GM23338 (cell line): ENCODE measurements around the gene UNK. TPM values are rescaled to one million over a fixed set of nuclear protein-coding genes. Genes with fewer than 3 reads are reported as not detected.

Experiments
- ATAC-seq: fragments of 200-7000 bp; cut with Tn5 transposase; 3 replicates; pipeline ENCODE4 v1.9.1; 2020
- DNase-seq: peaks from one replicate; pipeline ENCODE4 v3.0.0-alpha.2; 2015; ENCODE audit warnings: low spot score
- H2AFZ ChIP-seq: fragments of 200-600 bp; sonication (generic); 2 replicates; pipeline ENCODE4 v1.8.0; 2016; ENCODE audit warnings: antibody characterized with exemption, mild to moderate bottlenecking, moderate library complexity
- H3F3A ChIP-seq: fragments of 200-600 bp; sonication (generic); replicated peaks from 2 replicates; pipeline ENCODE4 v1.8.0; 2017; ENCODE audit warnings: antibody characterized with exemption, mixed run types, low read depth
- H3K27ac ChIP-seq: fragments of 200-600 bp; sonication (generic); 2 replicates; pipeline ENCODE4 v1.6.1; 2016; ENCODE audit warnings: low read depth
- H3K27me3 ChIP-seq: fragments of 200-600 bp; sonication (generic); 2 replicates; pipeline ENCODE4 v1.8.0; 2016; ENCODE audit warnings: mild to moderate bottlenecking, mixed run types, moderate library complexity; ENCODE audit not compliant: insufficient read depth
- H3K36me3 ChIP-seq: fragments of 200-600 bp; sonication (generic); 2 replicates; pipeline ENCODE4 v1.8.0; 2016; ENCODE audit warnings: mild to moderate bottlenecking; ENCODE audit not compliant: insufficient read depth
- H3K4me1 ChIP-seq: fragments of 200-600 bp; sonication (generic); 2 replicates; pipeline ENCODE4 v1.8.0; 2016; ENCODE audit warnings: mild to moderate bottlenecking, moderate library complexity; ENCODE audit not compliant: insufficient read depth
- H3K4me2 ChIP-seq: fragments of 200-600 bp; sonication (generic); 2 replicates; pipeline ENCODE4 v1.7.1; 2017; ENCODE audit warnings: mixed run types
- H3K4me3 ChIP-seq: fragments of 200-600 bp; sonication (generic); 2 replicates; pipeline ENCODE4 v1.6.1; 2016; ENCODE audit warnings: mixed run types
- H3K79me2 ChIP-seq: fragments of 200-600 bp; sonication (generic); replicated peaks from 2 replicates; pipeline ENCODE4 v1.8.0; 2017; ENCODE audit warnings: mild to moderate bottlenecking; ENCODE audit not compliant: insufficient read depth
- H3K9me2 ChIP-seq: fragments of 200-600 bp; sonication (generic); 2 replicates; pipeline ENCODE4 v1.8.0; 2017; ENCODE audit not compliant: insufficient read depth
- H4K20me1 ChIP-seq: fragments of 200-600 bp; sonication (generic); replicated peaks from 2 replicates; pipeline ENCODE4 v1.8.0; 2017; ENCODE audit warnings: mild to moderate bottlenecking; ENCODE audit not compliant: insufficient read depth
- H3K27ac Mint-ChIP-seq: 2 replicates; pipeline ENCODE4 v1.8.0; 2020; ENCODE audit warnings: inconsistent platforms, mild to moderate bottlenecking, moderate library complexity, mixed read lengths
- H3K27me3 Mint-ChIP-seq: 3 replicates; pipeline ENCODE4 v1.8.0; 2022; ENCODE audit warnings: low read depth, mild to moderate bottlenecking, moderate library complexity, mixed read lengths, inconsistent platforms; ENCODE audit not compliant: insufficient read depth, poor library complexity
- H3K36me3 Mint-ChIP-seq: 3 replicates; pipeline ENCODE4 v1.8.0; 2021; ENCODE audit warnings: low read depth, mild to moderate bottlenecking, inconsistent platforms, moderate library complexity, mixed read lengths
- H3K4me1 Mint-ChIP-seq: 3 replicates; pipeline ENCODE4 v1.8.0; 2020; ENCODE audit warnings: mild to moderate bottlenecking, inconsistent platforms, mixed read lengths
- H3K4me3 Mint-ChIP-seq: 3 replicates; pipeline ENCODE4 v1.8.0; 2021; ENCODE audit warnings: moderate library complexity, mild to moderate bottlenecking, inconsistent platforms, mixed read lengths
- H3K9me3 Mint-ChIP-seq: 3 replicates; pipeline ENCODE4 v1.8.0; 2020; ENCODE audit warnings: moderate library complexity, mild to moderate bottlenecking, inconsistent platforms, mixed read lengths
- ETS1 ChIP-seq: IDR thresholded peaks from 2 replicates; pipeline ENCODE4 v1.6.1; 2016; ENCODE audit warnings: antibody characterized with exemption
- POLR2AphosphoS5 ChIP-seq: IDR thresholded peaks from 2 replicates; pipeline ENCODE4 v1.6.1; 2016; ENCODE audit warnings: antibody characterized with exemption, low read depth
- STAT1 ChIP-seq: IDR thresholded peaks from one replicate; pipeline ENCODE4 v1.6.1; 2016; ENCODE audit warnings: antibody characterized with exemption; ENCODE audit not compliant: unreplicated experiment
- ZNF114 ChIP-seq: fragments of 250-450 bp; sonication (Bioruptor Pico); IDR thresholded peaks from 2 replicates; pipeline ENCODE4 v1.5.0; 2020; ENCODE audit warnings: mild to moderate bottlenecking, moderate library complexity
- ZNF331 ChIP-seq: fragments of 250-450 bp; sonication (Bioruptor Pico); IDR thresholded peaks from 2 replicates; pipeline ENCODE4 v1.5.0; 2020; ENCODE audit warnings: low read depth, mild to moderate bottlenecking, moderate library complexity
- polyA plus RNA-seq: library from polyadenylated mRNA; unstranded; fragments of >200 nt; fragmentation: Nextera tagmentation; extraction: Ambion mirVana; gene quantifications from 2 replicates; pipeline ENCODE4 v1.2.1, GENCODE V29; 2016
- total RNA-seq: library from RNA; depleted of rRNA; stranded (reverse); fragments of >200 nt; shearing (Covaris generic); gene quantifications from 2 replicates; pipeline ENCODE4 v1.2.3, GENCODE V29; 2014
- TF ChIP-seq, protein P1 (sequence below), 2 experiments: fragments of 200-600 bp in 1 of 2; sonication (generic) in 1 of 2; conservative IDR thresholded peaks; 2 replicates each; pipeline versions ENCODE4 v1.5.1 to v1.6.1; 2016 to 2017; ENCODE audit warnings: antibody characterized with exemption in 2 of 2, low read depth in 2 of 2, mild to moderate bottlenecking in 2 of 2, moderate library complexity in 1 of 2
- TF ChIP-seq, protein P2 (sequence below): fragments of 250-450 bp; sonication (Bioruptor Pico); IDR thresholded peaks from 2 replicates; pipeline ENCODE4 v1.5.0; 2020; ENCODE audit warnings: mild to moderate bottlenecking, moderate library complexity

The UNK gene
- total and polyA plus RNA-seq, 2 experiments from 2014 or later: 21.8 to 65.2 TPM

- Mint-ChIP-seq H3K36me3 (peaks cover 3% of the 10 kb centered on the region; the same call in 1 of the 3 replicates), H3K4me3 (peak overlapping the region; percentile 65), H3K27ac (peak overlapping the region; percentile 85), H3K4me1 (peaks cover 40% of the 10 kb centered on the region), H3K9me3 (peaks cover 3% of the 10 kb centered on the region; the same call in 1 of the 3 replicates), H3K27me3 (peaks cover 12% of the 10 kb centered on the region)
- peak overlapping the region; percentile 77 for H3K4me2 ChIP-seq
- peaks cover 26% of the 10 kb centered on the region for H3F3A ChIP-seq
- no peaks in the 10 kb centered on the region for H3K79me2 ChIP-seq
- peak overlapping the region; percentile 56 for H2AFZ ChIP-seq
- H3K36me3 ChIP-seq: no peaks in the 10 kb centered on the region
- DNase-seq: peak; percentile 85
- H3K4me1 ChIP-seq: peaks cover 39% of the 10 kb centered on the region
- no peaks in the 10 kb centered on the region for H3K9me2 ChIP-seq
- peak overlapping the region; percentile 46 for H3K4me3 ChIP-seq
- H3K27ac ChIP-seq: peak overlapping the region; percentile 65
- peak; percentile 49 for ATAC-seq
- TF ChIP-seq ETS1 (no peak), POLR2AphosphoS5 (peak; percentile 30; the same call in 1 of the 2 replicates), ZNF114 (CRISPR knock-in tag) (no peak), ZNF331 (CRISPR knock-in tag) (no peak), STAT1 (no peak)
- TF ChIP-seq, protein P1, sequence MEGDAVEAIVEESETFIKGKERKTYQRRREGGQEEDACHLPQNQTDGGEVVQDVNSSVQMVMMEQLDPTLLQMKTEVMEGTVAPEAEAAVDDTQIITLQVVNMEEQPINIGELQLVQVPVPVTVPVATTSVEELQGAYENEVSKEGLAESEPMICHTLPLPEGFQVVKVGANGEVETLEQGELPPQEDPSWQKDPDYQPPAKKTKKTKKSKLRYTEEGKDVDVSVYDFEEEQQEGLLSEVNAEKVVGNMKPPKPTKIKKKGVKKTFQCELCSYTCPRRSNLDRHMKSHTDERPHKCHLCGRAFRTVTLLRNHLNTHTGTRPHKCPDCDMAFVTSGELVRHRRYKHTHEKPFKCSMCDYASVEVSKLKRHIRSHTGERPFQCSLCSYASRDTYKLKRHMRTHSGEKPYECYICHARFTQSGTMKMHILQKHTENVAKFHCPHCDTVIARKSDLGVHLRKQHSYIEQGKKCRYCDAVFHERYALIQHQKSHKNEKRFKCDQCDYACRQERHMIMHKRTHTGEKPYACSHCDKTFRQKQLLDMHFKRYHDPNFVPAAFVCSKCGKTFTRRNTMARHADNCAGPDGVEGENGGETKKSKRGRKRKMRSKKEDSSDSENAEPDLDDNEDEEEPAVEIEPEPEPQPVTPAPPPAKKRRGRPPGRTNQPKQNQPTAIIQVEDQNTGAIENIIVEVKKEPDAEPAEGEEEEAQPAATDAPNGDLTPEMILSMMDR (conservative IDR thresholded peaks at IDR 0.05; ENCODE audit: low read depth in 2 of 2): no peak
- TF ChIP-seq, protein P2, sequence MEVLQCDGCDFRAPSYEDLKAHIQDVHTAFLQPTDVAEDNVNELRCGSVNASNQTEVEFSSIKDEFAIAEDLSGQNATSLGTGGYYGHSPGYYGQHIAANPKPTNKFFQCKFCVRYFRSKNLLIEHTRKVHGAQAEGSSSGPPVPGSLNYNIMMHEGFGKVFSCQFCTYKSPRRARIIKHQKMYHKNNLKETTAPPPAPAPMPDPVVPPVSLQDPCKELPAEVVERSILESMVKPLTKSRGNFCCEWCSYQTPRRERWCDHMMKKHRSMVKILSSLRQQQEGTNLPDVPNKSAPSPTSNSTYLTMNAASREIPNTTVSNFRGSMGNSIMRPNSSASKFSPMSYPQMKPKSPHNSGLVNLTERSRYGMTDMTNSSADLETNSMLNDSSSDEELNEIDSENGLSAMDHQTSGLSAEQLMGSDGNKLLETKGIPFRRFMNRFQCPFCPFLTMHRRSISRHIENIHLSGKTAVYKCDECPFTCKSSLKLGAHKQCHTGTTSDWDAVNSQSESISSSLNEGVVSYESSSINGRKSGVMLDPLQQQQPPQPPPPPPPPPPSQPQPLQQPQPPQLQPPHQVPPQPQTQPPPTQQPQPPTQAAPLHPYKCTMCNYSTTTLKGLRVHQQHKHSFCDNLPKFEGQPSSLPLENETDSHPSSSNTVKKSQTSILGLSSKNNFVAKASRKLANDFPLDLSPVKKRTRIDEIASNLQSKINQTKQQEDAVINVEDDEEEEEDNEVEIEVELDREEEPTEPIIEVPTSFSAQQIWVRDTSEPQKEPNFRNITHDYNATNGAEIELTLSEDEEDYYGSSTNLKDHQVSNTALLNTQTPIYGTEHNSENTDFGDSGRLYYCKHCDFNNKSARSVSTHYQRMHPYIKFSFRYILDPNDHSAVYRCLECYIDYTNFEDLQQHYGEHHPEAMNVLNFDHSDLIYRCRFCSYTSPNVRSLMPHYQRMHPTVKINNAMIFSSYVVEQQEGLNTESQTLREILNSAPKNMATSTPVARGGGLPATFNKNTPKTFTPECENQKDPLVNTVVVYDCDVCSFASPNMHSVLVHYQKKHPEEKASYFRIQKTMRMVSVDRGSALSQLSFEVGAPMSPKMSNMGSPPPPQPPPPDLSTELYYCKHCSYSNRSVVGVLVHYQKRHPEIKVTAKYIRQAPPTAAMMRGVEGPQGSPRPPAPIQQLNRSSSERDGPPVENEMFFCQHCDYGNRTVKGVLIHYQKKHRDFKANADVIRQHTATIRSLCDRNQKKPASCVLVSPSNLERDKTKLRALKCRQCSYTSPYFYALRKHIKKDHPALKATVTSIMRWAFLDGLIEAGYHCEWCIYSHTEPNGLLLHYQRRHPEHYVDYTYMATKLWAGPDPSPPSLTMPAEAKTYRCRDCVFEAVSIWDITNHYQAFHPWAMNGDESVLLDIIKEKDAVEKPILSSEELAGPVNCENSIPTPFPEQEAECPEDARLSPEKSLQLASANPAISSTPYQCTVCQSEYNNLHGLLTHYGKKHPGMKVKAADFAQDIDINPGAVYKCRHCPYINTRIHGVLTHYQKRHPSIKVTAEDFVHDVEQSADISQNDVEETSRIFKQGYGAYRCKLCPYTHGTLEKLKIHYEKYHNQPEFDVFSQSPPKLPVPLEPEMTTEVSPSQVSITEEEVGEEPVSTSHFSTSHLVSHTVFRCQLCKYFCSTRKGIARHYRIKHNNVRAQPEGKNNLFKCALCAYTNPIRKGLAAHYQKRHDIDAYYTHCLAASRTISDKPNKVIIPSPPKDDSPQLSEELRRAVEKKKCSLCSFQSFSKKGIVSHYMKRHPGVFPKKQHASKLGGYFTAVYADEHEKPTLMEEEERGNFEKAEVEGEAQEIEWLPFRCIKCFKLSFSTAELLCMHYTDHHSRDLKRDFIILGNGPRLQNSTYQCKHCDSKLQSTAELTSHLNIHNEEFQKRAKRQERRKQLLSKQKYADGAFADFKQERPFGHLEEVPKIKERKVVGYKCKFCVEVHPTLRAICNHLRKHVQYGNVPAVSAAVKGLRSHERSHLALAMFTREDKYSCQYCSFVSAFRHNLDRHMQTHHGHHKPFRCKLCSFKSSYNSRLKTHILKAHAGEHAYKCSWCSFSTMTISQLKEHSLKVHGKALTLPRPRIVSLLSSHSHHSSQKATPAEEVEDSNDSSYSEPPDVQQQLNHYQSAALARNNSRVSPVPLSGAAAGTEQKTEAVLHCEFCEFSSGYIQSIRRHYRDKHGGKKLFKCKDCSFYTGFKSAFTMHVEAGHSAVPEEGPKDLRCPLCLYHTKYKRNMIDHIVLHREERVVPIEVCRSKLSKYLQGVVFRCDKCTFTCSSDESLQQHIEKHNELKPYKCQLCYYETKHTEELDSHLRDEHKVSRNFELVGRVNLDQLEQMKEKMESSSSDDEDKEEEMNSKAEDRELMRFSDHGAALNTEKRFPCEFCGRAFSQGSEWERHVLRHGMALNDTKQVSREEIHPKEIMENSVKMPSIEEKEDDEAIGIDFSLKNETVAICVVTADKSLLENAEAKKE (CRISPR knock-in tag): no peak
- H3K27me3 ChIP-seq: no peaks in the 10 kb centered on the region
- no peaks in the 10 kb centered on the region for H4K20me1 ChIP-seq
Observed at GRCh38 chr17:75832652-75833400, 48.2 kb downstream of the UNK start.
